Esophagus squamous epithelium (tissue), 5 donors: Measurements from ENCODE around the gene RRP15. TPM values are rescaled to one million over a fixed set of nuclear protein-coding genes. Genes with fewer than 3 reads are reported as not detected.

ENCODE experiments used
- DNase-seq: peaks from one replicate; lab custom pipeline; 2025; lab: John Stamatoyannopoulos, UW
- H3K27ac ChIP-seq, 4 donors: fragments of 200-600 bp; sonication (generic); one replicate each; pipeline ENCODE4 v1.5.1; 2016 to 2019; ENCODE audit warnings: mild to moderate bottlenecking in 1 of 4
- H3K27me3 ChIP-seq, 4 donors: fragments of 200-600 bp; sonication (generic); 1 replicate in 3 of 4; 2 replicates in 1 of 4; pipeline versions ENCODE4 v1.5.1 to v1.6.0; 2017 to 2021; ENCODE audit warnings: antibody characterized with exemption in 1 of 4
- H3K36me3 ChIP-seq, 3 donors: fragments of 200-600 bp; sonication (generic); one replicate each; pipeline ENCODE4 v1.5.1; 2016 to 2019
- H3K4me1 ChIP-seq, 3 donors: fragments of 200-600 bp; sonication (generic); one replicate each; pipeline ENCODE4 v1.5.1; 2017 to 2019
- H3K4me3 ChIP-seq, 4 donors: fragments of 200-600 bp; sonication (generic); 1 replicate in 3 of 4; 2 replicates in 1 of 4; pipeline ENCODE4 v1.5.1; 2016 to 2019; ENCODE audit warnings: mild to moderate bottlenecking in 2 of 4, moderate library complexity in 1 of 4
- H3K9me3 ChIP-seq, 3 donors: fragments of 200-600 bp; sonication (generic); one replicate each; pipeline ENCODE4 v1.5.1; 2016 to 2019
- CTCF ChIP-seq, 6 experiments: fragments of 450-650 bp in 4 of 6; fragments of 200-600 bp in 2 of 6; sonication (generic) in 2 of 6; IDR thresholded peaks; one replicate each; pipeline ENCODE4 v1.5.1; 2016 to 2019; ENCODE audit warnings: antibody characterized with exemption in 6 of 6, mild to moderate bottlenecking in 4 of 6, moderate library complexity in 4 of 6
- POLR2A ChIP-seq, 4 donors: fragments of 450-650 bp; IDR thresholded peaks; one replicate each; pipeline ENCODE4 v1.6.1; 2017; ENCODE audit warnings: antibody characterized with exemption in 4 of 4, mild to moderate bottlenecking in 4 of 4, moderate library complexity in 3 of 4
- WGBS, 2 donors: methylation state at CpG; one replicate each; pipeline ENCODE4 v1.1.5; 2018; 5-methylcytosine and 5-hydroxymethylcytosine counted together
- intact Hi-C: fragments of 100-400 bp; cut with DNase I; formaldehyde crosslinking; loops from one replicate; pipeline ENCODE4 v1.15.0; 2022
- total RNA-seq, 4 donors: library from RNA; depleted of rRNA; stranded (reverse); fragments of >200 nt; gene quantifications; one replicate each; pipeline ENCODE4 v1.1.0, GENCODE V29; 2016
- donor health status: DM: yes; HTN: yes; CAD: no.

The RRP15 gene
- total RNA-seq, 4 donors from 2014 or later = 4.6 to 9.3 (median 8.4) TPM

- H3K4me1 ChIP-seq = peaks cover 3 to 73% (median 4%) of the 10 kb centered on the region in 3 donors
- no peak for DNase-seq
- H3K36me3 ChIP-seq = no peaks in the 10 kb centered on the region
- no peaks in the 10 kb centered on the region for H3K9me3 ChIP-seq
- peaks cover 0 to 12% (median 0%) of the 10 kb centered on the region in 4 donors for H3K27me3 ChIP-seq
- intact Hi-C loops = loop anchor here (10.0 kb wide), 1 partner anchor 717 kb away; no protein-coding TSS in a partner anchor
- TF ChIP-seq POLR2A (IDR thresholded peaks at IDR 0.05) = no peak
- TF ChIP-seq CTCF (IDR thresholded peaks at IDR 0.05) = no peak
- H3K27ac ChIP-seq = peak overlapping the region; percentile 47 to 86 (median 82)
- 10 to 21% methylated on average over 9 of the region's 9 CpGs for WGBS, 2 donors
- peak overlapping the region; percentile 44 to 69 (median 61) for H3K4me3 ChIP-seq
Measured at GRCh38 chr1:218347723-218348627, 62.9 kb downstream of the RRP15 start.

GRCh38 chr1:218348628-218349071, 63.6 kb downstream of the RRP15 start:
- H3K4me3 ChIP-seq = peak overlapping the region in 3 of 4 donors; percentile 60 to 69 (median 62)
- H3K9me3 ChIP-seq = no peaks in the 10 kb centered on the region
- DNase-seq = no peak
- peaks cover 3 to 73% (median 4%) of the 10 kb centered on the region in 3 donors for H3K4me1 ChIP-seq
- WGBS, 2 donors = 29 to 30% methylated on average over 3 of the region's 3 CpGs
- no peaks in the 10 kb centered on the region for H3K36me3 ChIP-seq
- peak overlapping the region in 3 of 4 donors; percentile 13 to 86 (median 80) for H3K27ac ChIP-seq
- TF ChIP-seq CTCF (IDR thresholded peaks at IDR 0.05) (no peak), POLR2A (IDR thresholded peaks at IDR 0.05) (no peak)
- intact Hi-C loops = loop anchor here (10.0 kb wide), 1 partner anchor 716 kb away; no protein-coding TSS in a partner anchor
- H3K27me3 ChIP-seq = peaks cover 0 to 12% (median 0%) of the 10 kb centered on the region in 4 donors

- Histone ChIP-seq H3K9me3 (no peaks in the 10 kb centered on the region), H3K36me3 (no peaks in the 10 kb centered on the region), H3K27ac (peak overlapping the region in 3 of 4 donors; percentile 63 to 86 (median 80)), H3K4me1 (peaks cover 3 to 71% (median 4%) of the 10 kb centered on the region in 3 donors), H3K27me3 (peaks cover 0 to 12% (median 0%) of the 10 kb centered on the region in 4 donors), H3K4me3 (peak overlapping the region in 2 of 4 donors; percentile 62 to 69)
- no peak for DNase-seq
- 65 to 66% methylated on average over 5 of the region's 5 CpGs for WGBS, 2 donors
- TF ChIP-seq CTCF (IDR thresholded peaks at IDR 0.05) (no peak), POLR2A (IDR thresholded peaks at IDR 0.05) (no peak)
- intact Hi-C loops = loop anchor here (10.0 kb wide), 1 partner anchor 715 kb away; no protein-coding TSS in a partner anchor
Measured at GRCh38 chr1:218349348-218350034, 64.4 kb downstream of the RRP15 start.

- Histone ChIP-seq H3K4me1 (peaks cover 3 to 65% (median 4%) of the 10 kb centered on the region in 3 donors), H3K9me3 (no peaks in the 10 kb centered on the region), H3K27me3 (peaks cover 0 to 12% (median 0%) of the 10 kb centered on the region in 4 donors), H3K36me3 (no peaks in the 10 kb centered on the region), H3K27ac (peak overlapping the region in 3 of 4 donors; percentile 63 to 86 (median 80)), H3K4me3 (peak overlapping the region in 1 of 4 donors; percentile 32)
- no peak for DNase-seq
- whole genome bisulfite sequencing, 2 donors = 58 to 60% methylated on average over 7 of the region's 7 CpGs
- intact Hi-C loops = no loop called here
- TF ChIP-seq POLR2A (IDR thresholded peaks at IDR 0.05) (no peak), CTCF (IDR thresholded peaks at IDR 0.05) (no peak)
Measured at GRCh38 chr1:218350035-218350525, 65.0 kb downstream of the RRP15 start.
